Fibroblast of skin of left biceps (primary cell): ENCODE measurements around the gene CALCOCO1.

Experiments used
- DNase-seq, 2 experiments: peaks; one replicate each; pipeline ENCODE4 v3.0.0-alpha.2; 2013; ENCODE audit warnings: low read depth in 2 of 2

The CALCOCO1 gene

DNA sequence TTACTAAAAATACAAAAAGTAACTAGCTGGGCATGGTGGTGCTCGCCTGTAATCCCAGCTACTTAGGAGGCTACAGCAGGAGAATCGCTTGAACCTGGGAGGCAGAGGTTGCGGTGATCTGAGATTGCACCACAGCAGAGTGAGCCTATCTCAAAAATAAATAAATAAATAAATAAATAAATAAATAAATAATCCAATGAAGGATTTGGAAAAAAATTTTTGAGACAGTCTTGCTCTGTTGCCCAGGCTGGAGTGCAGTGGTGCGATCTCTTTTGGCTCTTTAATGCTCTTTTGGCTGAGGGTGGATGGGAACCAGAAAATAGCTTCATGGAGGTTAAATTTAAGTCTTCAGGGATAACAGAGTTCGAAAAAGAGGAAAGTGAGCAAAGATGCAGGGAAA lies 63.1 kb downstream of the CALCOCO1 start:
- DNase-seq = no peak

DNA sequence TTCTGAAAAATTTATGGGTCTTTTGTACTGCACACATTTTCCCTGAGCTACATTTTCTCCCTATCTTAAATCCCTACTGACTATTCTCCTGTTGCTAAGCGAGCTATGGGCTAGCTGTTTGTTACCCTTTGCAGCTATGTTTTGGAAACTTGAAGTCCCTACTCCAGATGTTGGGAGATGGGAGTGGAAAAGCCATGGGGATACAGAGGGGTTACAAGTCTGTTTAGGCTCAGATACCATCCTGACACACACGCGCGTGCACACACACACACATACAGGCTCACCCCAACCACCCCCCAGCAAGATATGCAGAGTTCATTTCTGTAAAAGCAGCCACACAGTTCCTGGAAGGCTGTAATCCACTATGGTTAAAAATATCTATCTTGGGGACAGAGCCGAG lies 67.2 kb downstream of the CALCOCO1 start:
- DNase-seq = no peak

DNA sequence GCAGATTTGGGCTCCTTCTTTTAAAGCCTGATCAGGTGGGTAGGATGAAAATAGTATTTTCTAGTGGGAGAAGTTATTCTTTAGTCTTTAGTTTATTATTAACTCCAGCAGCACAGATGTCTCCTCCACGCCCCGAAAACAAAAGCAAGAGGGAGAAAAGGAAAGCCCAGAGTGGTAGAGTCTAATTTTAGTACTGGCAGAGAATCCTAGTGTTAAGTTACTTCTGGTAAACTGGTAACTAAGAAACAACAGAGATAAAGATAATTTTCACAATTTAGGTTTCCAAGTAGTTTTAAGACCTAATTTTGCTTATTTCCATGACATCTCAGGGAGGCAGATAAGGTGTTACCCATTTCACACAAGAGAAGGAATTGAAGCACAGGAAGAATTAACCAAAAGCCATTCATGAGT lies 67.7 kb downstream of the CALCOCO1 start:
- DNase-seq = no peak

DNA sequence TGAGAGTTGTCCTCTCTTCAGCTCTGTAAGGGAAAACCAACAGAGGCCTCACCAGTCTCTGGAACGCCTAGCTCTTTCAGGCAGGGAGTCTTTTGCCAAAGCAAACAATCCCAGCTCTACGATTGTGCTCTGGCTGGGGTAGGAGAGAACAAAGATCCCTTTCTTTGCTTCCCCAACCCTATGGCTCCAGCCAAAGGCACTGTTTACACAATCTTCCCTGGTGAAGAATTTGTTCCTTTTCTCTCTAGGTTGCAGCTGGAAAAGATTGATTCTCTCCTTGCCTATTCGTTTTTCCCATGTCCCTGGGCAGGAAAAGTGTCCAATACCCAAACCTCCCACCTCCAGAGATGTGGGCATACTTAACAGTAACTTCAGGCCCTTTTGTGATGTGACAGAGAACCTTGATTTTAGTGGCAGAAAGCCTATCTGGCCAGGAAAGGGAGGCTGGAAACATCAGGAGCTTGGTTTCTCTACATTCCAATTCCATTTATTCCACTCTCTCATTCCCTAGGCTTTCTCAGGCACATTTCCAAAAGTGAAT lies 68.2 kb downstream of the CALCOCO1 start:
- DNase-seq = peak in 1 of 2 experiments; percentile 31
